GM21576 (cell line): ENCODE measurements around the gene GALNT9.

Experiments used
- ATAC-seq: cut with Tn5 transposase; IDR thresholded peaks from one replicate; pipeline ENCODE4 v1.9.1; 2021; ENCODE audit warnings: mild to moderate bottlenecking, moderate library complexity; ENCODE audit not compliant: unreplicated experiment

The GALNT9 gene

GRCh38 chr12:132282031-132282949 lies 47.1 kb downstream of the GALNT9 start:
- ATAC-seq, result no peak

DNA sequence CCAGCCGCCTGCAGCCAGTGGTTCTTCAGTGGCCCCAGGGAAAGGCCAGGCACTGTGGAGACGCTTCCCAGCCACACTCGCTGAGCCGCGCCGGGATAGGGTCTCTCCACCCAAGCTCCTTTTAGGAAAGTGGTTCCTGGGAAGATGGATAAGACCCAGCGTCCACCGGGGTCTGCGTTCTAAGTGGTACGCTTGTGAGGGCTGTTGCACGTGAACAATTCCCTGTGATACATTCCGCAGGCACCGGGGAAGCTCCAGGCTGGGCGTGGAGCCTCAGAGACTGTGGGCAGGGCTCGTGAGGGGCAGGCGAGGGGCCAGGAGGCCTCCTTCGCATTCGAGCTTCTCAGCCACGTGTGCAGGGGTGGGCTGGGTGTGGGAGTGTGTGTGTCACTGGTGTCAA lies 48.4 kb downstream of the GALNT9 start:
- ATAC-seq, result no peak

DNA sequence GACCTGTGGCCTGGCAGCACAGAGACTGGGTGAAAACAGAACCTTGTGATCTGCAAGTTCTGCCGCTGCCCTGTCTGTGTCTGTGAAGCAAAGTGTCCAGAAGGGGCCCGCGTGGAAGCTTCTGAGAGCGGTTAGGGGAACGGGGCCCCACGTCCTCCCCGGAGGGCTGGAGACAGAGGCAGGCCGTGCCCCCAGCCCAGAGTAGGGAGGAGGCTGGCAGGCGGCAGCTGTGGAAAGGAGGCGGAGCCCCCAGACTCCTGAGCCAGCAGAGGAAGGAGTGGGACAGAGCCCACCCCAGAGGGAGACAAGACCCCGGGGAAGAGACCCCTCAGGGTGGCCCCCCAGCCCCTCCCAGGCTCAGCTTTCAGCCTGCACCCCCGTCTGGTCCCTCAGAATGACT lies 49.0 kb downstream of the GALNT9 start:
- ATAC-seq, result no peak

DNA sequence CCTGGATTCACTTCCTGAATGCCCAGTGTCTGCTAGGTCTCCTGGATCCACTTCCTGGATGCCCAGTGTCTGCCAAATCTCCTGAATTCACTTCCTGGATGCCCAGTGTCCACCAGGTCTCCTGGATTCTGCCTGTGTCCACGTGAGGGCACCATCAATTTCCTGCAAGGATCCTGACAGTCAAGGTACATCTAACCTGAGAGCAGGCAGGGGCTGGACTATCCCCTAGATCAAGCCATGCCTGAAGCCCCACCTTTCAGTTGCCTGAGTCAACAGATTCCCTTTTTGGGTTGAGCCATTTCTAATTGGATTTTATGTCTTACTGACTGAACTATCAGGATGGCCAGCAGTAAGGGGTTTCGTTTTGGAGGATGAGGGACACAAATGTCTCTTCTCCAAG lies 49.5 kb downstream of the GALNT9 start:
- ATAC-seq, result no peak

- ATAC-seq, result no peak
These were observed 50.1 kb downstream of the GALNT9 start for GRCh38 chr12:132279184-132279889.

- ATAC-seq, result no peak
These were observed 50.8 kb downstream of the GALNT9 start for GRCh38 chr12:132278401-132279183.

- ATAC-seq, result no peak
These were observed 51.4 kb downstream of the GALNT9 start for GRCh38 chr12:132277949-132278348.

GRCh38 chr12:132277374-132277941 lies 51.9 kb downstream of the GALNT9 start:
- no peak for ATAC-seq

GRCh38 chr12:132276827-132277373 lies 52.5 kb downstream of the GALNT9 start:
- no peak for ATAC-seq

- no peak for ATAC-seq
These were observed 53.1 kb downstream of the GALNT9 start for GRCh38 chr12:132276066-132276826.

- ATAC-seq, result no peak
These were observed 53.8 kb downstream of the GALNT9 start for GRCh38 chr12:132275631-132276030.

DNA sequence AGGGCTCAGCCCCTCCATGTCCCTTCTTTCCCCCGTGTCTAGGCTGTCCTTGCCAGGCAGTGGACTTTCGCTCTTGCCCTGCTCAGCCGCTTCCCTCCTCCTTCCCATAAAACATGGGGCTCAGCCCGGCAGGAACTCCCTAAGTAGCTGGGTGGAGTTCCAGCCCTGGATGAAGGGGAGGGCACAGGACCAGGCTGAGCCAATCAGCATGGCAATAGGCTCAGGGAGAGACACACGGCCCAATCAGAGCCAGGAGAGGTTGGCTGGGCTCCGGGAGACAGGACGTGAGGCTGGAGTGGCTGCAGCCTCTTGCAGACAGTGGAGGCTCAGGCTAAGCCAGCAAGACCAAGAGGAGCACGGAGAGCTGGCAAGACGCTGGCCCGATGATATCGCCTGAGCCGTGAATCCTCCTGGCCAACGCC lies 54.3 kb downstream of the GALNT9 start:
- ATAC-seq, result no peak

GRCh38 chr12:132273992-132274334 lies 55.4 kb downstream of the GALNT9 start:
- ATAC-seq, result no peak

GRCh38 chr12:132272711-132273110 lies 56.7 kb downstream of the GALNT9 start:
- no peak for ATAC-seq

- ATAC-seq, result no peak
These were observed 57.7 kb downstream of the GALNT9 start for GRCh38 chr12:132271755-132272092.

DNA sequence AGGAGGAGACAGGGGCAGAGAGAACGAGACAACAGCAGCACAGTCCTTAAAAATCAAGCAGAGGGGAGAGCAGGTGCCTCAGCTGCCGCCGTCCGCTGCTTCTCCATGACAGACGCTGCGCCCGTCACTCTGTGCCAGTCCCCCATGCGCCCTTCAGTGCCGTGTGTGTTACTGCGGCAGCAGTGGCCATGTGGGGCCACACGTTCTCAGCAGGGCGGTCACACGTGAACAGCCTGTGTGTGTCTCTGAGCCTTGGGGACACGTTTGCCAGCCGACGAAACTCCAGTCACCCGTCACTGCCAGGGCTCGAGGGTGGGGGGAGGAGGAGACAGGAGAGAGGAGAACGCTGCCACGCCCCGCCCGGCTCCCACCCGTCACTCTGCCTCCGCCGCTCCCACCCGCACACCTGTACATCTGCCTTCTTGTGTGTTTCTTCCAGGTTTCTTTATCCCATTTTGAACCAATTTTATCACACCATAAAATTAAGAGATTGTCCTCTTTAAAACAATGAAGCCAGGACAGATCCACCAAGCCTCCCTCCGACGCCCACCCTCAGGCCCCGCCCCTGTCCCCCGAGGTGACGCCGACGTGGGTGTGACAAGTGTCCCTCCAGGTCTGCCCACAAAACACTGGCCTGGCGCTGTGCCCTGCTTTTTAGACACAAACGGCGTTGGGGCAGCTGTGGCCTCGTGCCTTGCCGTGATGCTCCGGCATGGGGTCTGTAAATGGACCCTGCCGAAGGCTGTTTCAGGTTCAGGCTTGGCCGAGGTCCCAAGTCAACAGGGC lies 58.2 kb downstream of the GALNT9 start:
- no peak for ATAC-seq

DNA sequence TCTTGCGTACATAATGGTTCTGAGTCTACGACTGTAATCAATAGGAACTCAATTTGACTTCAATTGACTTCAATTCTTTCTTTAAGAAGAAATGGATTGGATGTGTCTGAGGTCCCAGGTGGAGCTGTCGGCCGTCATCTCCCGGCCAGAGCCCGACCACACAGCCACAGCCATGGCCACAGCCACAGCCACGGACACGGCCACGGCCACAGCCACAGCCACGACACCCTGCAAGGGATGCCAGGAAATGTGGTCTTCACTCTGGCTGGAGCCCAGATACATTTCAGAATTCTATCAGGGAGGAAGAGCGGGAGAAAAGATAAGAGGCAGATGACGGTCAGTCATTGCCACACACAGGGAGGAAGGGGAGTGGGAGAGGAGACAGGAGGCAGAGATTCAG lies 58.9 kb downstream of the GALNT9 start:
- no peak for ATAC-seq

- no peak for ATAC-seq
These were observed 60.0 kb downstream of the GALNT9 start for GRCh38 chr12:132269271-132269968.

DNA sequence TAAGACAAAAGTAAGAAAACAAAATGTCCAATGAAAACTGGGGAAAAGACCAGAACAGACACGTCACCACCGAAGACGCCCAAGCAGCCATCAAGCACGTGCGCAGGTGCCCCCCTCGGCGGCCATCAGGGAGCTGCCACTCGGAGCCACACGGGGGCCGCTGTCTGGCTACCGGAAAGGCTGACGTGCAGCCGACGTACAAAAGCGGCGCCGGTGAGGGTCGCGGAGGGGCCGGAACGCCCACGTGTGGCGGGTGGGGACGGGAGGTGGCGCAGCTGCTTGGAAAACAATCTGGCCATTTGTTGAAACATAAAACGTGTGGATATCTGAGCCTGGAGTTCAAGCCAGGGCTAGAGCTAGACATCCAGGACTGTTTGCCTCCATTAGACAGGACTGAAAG lies 60.7 kb downstream of the GALNT9 start:
- ATAC-seq, result no peak
